ENCODE results near the gene PDE4B.
"Not testable (repeated sequence)": the region's sequence is repeated elsewhere in the genome, so short reads cannot be mapped to it uniquely, and the experiment has no call there.

Gene PDE4B

DNA sequence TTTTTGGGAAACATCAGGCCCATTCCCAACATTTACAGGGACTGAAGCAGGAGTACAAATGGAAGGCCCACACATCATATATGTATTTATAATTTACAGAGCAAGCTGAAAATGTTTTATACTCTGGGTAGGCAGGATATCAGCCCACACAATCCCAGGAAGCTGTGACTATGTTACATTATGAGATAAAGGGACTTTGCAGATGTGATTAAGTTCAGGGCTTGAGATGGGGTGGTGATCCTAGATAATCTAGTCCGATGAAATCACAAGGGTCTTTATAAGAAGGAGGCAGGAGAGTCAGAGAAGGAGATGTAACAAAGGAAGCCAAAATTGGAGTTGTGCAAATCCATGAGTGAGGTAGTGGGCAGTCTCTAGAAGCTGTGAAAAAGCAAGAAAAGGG, 160.5 kb downstream of the PDE4B start:
- no peak for DNase-seq (ENCODE audit: low read depth)

GRCh38 chr1:65955071-65955470, 162.4 kb downstream of the PDE4B start:
- no peak for DNase-seq (ENCODE audit: low read depth)

GRCh38 chr1:65955503-65955902, 162.8 kb downstream of the PDE4B start:
- DNase-seq (ENCODE audit: low read depth): no peak

DNA sequence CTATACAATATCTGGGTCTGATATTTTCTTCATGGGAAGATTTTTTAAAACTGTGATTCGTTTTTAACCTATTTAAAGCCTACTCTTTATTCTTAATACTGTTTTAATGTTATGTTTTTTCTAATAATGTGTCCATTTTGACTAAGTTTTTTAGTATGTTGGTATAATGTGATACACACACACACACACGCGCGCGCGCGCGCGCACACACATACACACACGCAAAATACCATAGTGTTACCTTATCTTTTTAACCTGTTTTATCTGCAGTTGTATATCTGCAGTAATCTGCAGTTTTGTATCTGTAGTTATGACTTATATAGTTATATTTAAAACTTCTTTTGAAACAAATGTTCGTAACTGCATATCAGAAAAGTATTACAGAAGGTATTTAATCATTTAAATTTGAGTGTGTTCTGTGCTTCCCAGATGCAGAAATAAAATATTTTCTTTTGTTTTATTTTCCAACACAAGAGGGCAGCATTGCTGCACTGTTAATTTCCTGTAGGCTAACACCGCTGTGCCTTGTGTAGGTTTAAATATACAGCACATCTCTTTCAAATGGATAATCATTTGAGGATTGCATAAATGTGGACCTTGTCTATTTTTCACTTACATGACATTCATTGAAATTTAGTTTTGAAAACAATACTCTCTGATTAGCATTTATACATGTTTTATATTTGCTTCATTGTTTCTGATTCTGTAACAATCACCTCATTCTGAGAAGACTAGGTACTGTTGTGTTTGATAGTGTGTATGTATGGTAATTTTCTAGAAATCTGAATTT, 166.1 kb downstream of the PDE4B start:
- no peak for DNase-seq (ENCODE audit: low read depth)

DNA sequence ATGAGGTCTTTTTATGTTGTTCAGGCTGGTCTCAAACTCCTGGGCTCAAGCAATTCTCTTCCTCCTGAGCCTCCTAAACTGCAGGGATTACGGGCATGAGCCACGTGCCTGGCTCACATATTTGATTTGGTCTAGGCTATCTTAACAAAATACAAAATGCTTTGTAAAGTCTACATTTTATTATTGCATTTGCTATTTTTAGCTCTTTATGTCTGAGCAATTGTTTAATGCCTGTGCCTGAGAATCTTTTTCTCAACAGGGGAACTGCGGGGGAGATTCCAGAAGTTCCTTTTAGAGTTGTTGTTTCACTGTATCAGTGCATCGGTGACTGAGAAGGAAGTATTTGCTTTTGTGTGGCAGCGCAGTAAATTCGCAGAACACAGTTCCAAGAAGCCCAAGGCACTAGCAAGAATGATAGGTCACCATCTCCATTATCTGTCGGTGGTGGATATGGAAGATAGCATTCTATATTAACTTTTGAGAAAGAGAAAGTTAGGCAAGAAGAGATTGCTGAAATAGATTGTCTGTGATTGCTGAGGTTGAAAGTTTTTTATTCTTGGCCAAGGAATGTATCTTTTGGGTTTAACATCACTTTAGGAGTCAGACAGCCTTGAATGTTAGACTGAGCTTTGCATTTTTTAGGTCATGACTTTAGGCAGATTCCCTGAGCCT, 167.3 kb downstream of the PDE4B start:
- no peak for DNase-seq (ENCODE audit: low read depth)

DNA sequence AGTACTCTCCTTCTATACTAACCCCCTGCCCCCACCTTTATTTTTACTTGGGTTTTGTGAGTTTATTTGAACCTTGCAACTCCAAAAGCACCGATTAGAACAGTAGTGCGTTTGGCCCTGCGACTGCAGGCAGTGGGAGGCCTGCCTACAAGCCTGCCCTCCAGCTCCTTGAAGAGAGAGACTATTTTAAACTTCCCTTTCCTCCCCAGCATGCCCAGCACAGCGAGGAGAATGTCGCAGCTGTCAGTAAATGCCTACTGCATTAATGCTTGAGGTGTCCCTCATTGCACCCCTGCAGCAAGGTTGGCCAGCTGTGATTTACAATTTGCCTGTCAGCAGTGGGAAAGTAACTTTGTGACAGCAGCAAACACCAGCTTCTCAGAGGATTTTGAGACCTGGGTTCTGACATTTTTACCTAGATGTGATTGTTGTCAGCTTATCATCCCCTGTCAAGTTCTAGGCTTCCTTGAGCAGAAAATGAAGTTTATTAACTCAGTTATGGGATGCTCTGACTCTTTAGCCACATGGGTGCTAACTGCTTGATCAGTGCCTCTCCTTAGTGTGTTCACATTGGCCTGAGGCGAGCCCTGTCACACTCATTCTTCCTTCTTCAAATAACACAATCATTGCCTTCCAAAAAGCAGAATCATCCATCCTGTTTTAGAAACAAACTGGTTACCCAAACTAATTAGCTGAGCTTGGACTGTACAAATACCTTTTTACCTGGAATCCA, 170.6 kb downstream of the PDE4B start:
- no peak for DNase-seq (ENCODE audit: low read depth)

DNA sequence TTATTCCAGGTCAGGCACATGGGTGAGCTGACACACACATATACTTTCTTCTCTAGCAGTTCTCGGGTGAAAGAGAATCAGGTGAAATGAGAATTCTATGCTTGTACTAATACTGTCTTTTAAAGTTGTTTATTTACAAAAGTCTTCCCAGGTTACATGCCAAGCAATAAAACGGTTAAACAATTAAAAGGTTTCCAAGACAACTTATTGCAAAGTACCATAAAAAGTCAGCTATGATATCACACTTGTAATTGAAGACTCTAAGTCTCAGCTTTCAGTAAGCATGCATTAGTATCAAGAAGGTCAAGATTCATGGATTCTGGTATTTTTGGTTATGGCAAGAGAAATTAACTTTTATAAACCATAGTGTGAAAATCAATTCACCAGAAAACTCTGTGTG, 171.4 kb downstream of the PDE4B start:
- no peak for DNase-seq (ENCODE audit: low read depth)

GRCh38 chr1:65965112-65965996, 172.7 kb downstream of the PDE4B start:
- DNase-seq (ENCODE audit: low read depth): no peak

- not testable (repeated sequence) for DNase-seq (ENCODE audit: low read depth)
Measured at GRCh38 chr1:65967492-65967891, 174.8 kb downstream of the PDE4B start.

GRCh38 chr1:65971547-65971946, 178.9 kb downstream of the PDE4B start:
- DNase-seq (ENCODE audit: low read depth): no peak

- no peak for DNase-seq (ENCODE audit: low read depth)
Measured at GRCh38 chr1:65975708-65976107, 183.0 kb downstream of the PDE4B start.

DNA sequence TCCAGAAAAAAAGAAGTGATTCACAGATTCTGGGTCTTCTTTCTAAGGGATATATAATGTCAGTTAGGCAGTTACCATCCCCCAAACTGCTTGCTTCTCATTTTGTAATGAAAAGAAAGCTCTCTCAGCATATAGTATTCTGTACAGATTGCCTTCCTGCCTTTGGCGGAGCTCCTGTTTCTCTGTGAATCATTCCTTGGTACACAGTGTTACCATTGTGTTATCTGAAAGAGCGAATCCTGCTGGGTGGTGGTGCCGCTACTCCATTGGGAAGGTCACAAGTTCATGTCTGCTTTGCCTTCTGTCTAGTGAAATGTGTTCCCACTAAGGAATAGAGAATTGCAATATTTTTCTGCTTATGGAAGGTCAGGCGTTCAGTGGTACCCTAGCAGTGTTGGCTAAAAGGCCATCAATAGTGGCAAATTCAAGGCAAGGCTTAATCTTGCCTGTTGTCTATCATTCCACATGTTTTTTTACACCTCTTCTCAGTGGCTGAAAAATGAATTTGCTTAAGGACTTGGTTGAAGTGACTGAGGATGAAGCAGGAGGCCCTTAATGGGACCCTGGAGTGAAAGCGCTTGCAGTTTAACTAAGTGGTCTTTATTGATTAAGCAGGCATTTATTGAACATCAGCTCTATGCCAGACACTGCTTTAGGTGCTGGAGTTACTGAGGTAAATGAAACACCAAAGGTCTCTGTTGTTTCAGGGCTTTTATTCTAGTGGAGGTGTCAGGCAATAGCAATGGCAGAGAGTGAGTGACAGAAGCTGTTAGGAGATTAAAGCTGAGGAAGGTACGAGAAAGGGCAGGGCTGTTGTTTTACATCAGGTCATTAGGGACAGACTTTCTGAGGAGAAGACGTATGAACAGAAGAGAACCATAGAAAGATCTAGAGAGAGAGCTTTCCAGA, 186.7 kb downstream of the PDE4B start:
- no peak for DNase-seq (ENCODE audit: low read depth)

DNA sequence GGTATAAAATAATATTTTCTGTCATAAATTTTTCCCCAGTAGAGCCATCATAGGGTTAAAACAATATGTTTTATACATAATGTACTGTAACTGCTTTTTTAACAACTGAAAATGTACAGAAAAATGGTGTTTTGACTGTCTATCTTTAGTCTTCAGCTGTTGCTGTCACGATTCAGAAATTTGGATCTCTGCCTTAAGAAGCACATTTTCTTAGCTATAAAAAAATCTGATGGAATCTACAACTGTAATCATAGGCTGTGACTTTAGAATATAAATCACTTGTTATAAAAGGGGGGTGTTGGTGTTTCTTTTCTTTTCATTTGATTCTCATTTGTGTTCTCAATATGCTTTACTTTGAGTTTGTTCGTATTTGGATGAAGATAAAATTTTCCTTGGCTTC, 187.5 kb downstream of the PDE4B start:
- no peak for DNase-seq (ENCODE audit: low read depth)

DNA sequence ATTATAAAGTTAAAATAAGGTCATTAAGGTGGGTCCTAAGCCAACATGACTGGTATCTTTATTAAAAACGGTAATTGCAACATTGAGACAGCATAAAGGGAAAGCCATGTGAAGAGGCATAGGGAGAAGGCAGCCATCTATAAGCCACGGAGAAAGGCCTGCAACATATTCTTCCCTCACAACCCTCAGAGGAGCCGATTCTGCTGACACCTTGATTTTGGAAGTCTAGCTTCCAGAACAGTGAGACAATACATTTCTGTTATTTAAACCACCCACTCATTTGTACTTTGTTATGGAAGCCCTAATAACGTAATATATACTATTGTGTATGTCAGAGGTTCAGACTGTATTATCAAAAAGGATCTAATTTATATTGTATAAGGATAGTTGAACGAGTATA, 190.8 kb downstream of the PDE4B start:
- no peak for DNase-seq (ENCODE audit: low read depth)

DNA sequence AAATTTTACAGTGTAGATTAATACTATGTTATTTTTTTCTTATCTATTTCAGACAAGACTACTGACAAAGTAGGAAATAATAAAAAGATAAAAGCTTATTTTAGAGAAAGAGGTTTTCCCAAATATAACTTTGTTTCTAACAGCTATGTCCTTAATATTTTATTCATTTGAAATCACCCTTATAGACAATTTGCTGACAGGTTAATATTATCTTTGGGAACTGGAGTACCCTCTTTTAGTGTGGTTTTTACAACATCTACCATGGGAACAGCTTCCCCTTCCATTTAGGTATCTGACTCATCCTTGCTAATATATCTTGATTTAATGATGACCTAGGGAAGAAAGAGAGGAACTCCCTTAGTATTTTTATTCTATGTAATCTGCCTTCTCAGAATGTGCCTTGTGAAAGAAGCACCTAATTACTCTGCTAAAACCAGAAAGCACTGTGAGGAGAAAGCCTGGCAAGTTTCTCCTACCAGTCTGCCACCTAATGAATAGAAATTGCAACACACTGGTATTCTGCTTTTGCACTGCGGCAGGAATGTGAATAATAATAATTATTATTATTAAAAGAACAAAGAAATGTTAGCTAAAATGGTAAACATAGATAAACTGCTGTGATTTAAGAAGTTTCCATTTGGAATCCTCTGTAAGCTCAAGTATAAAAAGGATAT, 192.8 kb downstream of the PDE4B start:
- DNase-seq (ENCODE audit: low read depth): no peak

DNA sequence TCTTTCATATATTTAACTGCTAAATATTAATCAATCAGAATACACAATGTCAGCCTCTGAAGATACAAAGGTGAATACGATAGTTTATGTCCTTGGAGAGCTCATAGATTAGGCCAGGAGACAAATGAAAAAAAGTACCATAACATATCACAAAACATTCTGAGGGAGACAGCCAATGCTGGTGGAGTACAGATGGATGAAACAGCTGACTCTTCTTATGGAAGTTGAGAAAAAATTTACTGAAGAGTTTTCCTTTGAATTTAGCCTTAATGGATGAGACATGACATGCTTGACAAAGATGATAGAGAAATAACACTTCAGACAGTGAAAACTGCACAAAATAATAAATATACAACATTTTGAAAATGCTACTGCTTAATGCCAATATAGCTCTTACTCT, 193.5 kb downstream of the PDE4B start:
- DNase-seq (ENCODE audit: low read depth): no peak

- no peak for DNase-seq (ENCODE audit: low read depth)
Measured at GRCh38 chr1:65990161-65990560, 197.5 kb downstream of the PDE4B start.

- no peak for DNase-seq (ENCODE audit: low read depth)
Measured at GRCh38 chr1:65991694-65992093, 199.0 kb downstream of the PDE4B start.

DNA sequence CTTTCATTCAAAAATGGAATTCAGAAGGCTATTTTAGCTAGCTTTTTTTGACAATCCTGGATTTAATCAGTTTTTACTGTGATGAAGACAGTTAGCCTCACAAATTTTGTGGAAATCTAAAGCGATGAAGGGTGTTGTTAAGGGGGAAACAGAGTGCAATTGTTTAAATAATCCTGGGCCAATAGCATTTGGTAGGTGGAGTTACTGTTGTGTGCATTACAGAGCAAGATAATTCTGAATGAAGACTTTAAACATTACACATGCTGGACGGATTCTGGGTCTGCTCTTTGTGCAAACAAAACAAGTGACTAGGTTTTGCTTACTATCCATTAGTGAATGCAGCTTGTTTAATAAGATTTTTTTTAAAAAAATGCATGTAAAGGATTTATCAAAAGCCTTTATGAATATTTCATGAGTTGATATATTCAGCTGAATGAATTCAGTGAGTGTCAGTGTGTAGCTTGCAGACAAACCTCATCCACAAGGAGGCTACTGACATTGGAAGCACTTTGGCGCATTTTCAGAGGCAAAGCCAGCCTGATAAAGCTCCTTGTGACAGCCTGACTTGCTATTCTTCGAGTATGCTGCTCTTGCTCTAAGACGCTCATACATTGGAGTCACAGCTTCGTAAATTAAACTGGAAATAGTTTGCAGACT, 199.6 kb downstream of the PDE4B start:
- no peak for DNase-seq (ENCODE audit: low read depth)

DNA sequence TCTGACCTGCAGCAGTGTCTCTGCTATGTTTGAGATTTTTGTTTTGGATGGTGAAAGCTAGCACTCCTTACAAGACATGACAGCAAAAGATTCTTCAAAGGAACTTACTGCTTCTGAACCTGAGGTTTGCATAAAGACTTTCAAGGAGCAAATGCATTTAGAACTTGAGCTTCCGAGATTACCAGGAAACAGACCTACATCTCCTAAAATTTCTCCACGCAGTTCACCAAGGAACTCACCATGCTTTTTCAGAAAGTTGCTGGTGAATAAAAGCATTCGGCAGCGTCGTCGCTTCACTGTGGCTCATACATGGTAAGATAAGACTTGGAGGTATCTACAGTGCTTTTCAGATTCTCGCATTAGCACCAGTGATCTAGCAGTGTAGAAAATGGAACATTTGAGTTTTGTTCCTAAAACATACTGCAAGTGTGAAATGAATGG, 200.2 kb downstream of the PDE4B start:
- no peak for DNase-seq (ENCODE audit: low read depth)
